PFSK-1 (cell line): ENCODE data around the gene FBXL7.

ENCODE experiments used
- FOXP2 ChIP-seq: optimal IDR thresholded peaks from 2 replicates; pipeline ENCODE3; 2011; ENCODE audit warnings: borderline replicate concordance, control low read depth, inconsistent platforms; ENCODE audit not compliant: insufficient read depth; ENCODE audit errors: extremely low read length, extremely low read depth
- POLR2AphosphoS5 ChIP-seq: IDR thresholded peaks from 2 replicates; pipeline ENCODE4 v1.6.1; 2012; ENCODE audit warnings: low read depth, mild to moderate bottlenecking, control low read depth, low read length, moderate library complexity
- REST ChIP-seq, 2 experiments: IDR thresholded peaks; 2 replicates each; pipeline versions ENCODE4 v1.6.1 to v1.8.0; 2011 to 2012; ENCODE audit warnings: low read depth in 2 of 2, low read length in 2 of 2, control low read depth in 1 of 2, inconsistent platforms in 1 of 2, mild to moderate bottlenecking in 1 of 2, moderate library complexity in 1 of 2; ENCODE audit not compliant: insufficient read depth in 1 of 2
- SIN3A ChIP-seq: IDR thresholded peaks from 2 replicates; pipeline ENCODE4 v1.6.1; 2012; ENCODE audit warnings: mild to moderate bottlenecking, low read length, moderate library complexity, borderline replicate concordance; ENCODE audit not compliant: insufficient read depth
- TAF1 ChIP-seq: IDR thresholded peaks from 2 replicates; pipeline ENCODE4 v1.6.1; 2012; ENCODE audit warnings: low read length, control low read depth, borderline replicate concordance; ENCODE audit not compliant: insufficient read depth

Gene FBXL7

GRCh38 chr5:15476977-15477376, 23.0 kb upstream of the FBXL7 start:
- TF ChIP-seq SIN3A (no peak), REST (IDR thresholded peaks at IDR 0.05; ENCODE audit: insufficient read depth in 1 of 2, low read depth in 2 of 2, low read length in 2 of 2) (no peak), TAF1 (no peak), FOXP2 (no peak), POLR2AphosphoS5 (no peak)

GRCh38 chr5:15480436-15480835, 19.5 kb upstream of the FBXL7 start:
- no peak for TF ChIP-seq POLR2AphosphoS5
- TF ChIP-seq FOXP2, result no peak
- no peak for TF ChIP-seq TAF1
- TF ChIP-seq SIN3A, result no peak
- TF ChIP-seq REST (IDR thresholded peaks at IDR 0.05; ENCODE audit: insufficient read depth in 1 of 2, low read depth in 2 of 2, low read length in 2 of 2), result no peak

- no peak for TF ChIP-seq SIN3A
These were observed 16.5 kb upstream of the FBXL7 start for GRCh38 chr5:15483351-15484097.

- no peak for TF ChIP-seq SIN3A
- no peak for TF ChIP-seq FOXP2
- no peak for TF ChIP-seq REST (IDR thresholded peaks at IDR 0.05; ENCODE audit: insufficient read depth in 1 of 2, low read depth in 2 of 2, low read length in 2 of 2)
- no peak for TF ChIP-seq POLR2AphosphoS5
- TF ChIP-seq TAF1, result no peak
These were observed 12.8 kb upstream of the FBXL7 start for GRCh38 chr5:15487228-15487627.

GRCh38 chr5:15489571-15490235, 10.3 kb upstream of the FBXL7 start:
- TF ChIP-seq POLR2AphosphoS5, result no peak
- no peak for TF ChIP-seq REST (IDR thresholded peaks at IDR 0.05; ENCODE audit: insufficient read depth in 1 of 2, low read depth in 2 of 2, low read length in 2 of 2)
- TF ChIP-seq TAF1, result no peak
- TF ChIP-seq FOXP2, result no peak
- no peak for TF ChIP-seq SIN3A
